Epithelial cell of alveolus of lung (primary cell): ENCODE results near the gene ATF7IP. TPM values are rescaled to one million over a fixed set of nuclear protein-coding genes. Genes with fewer than 3 reads are reported as not detected.

Experiments
- total RNA-seq: library from RNA; depleted of rRNA; stranded (reverse); fragments of >200 nt; gene quantifications from 2 replicates; pipeline ENCODE4 v1.2.1, GENCODE V29; 2015

Gene ATF7IP
- 16.5 and 35.9 TPM in 2 replicates for total RNA-seq

GRCh38 chr12:14365294-14366208 is at the start of gene ATF7IP:
TSS of gene ATF7IP (plus strand) at chr12:14365682. CDS start at chr12:14423916, 58,234 bp downstream.

Other genes with a start within 250 kb of the ATF7IP start
- 2.8 and 6.6 TPM in 2 replicates for gene PLBD1, start 202.2 kb downstream of the ATF7IP start, total RNA-seq